GM12892 (cell line): Measurements from ENCODE around the gene COA7.

Experiments used
- POLR2A ChIP-seq: IDR thresholded peaks from 2 replicates; pipeline ENCODE4 v1.6.1; 2011; ENCODE audit warnings: low read depth, low read length, control low read depth
- POLR2AphosphoS5 ChIP-seq: IDR thresholded peaks from 2 replicates; pipeline ENCODE4 v1.6.1; 2011; ENCODE audit warnings: low read depth, low read length, control low read depth

- TF ChIP-seq POLR2A, result no peak
- no peak for TF ChIP-seq POLR2AphosphoS5
These were observed 29.4 kb downstream of the COA7 start for GRCh38 chr1:52668711-52669110.
